WI38 (cell line): Measurements from ENCODE around the gene SKAP2.

Experiments used
- H3K4me3 ChIP-seq: 2 replicates; pipeline ENCODE4 v1.5.1; 2011; ENCODE audit warnings: low read depth, mild to moderate bottlenecking, control low read depth, low read length
- CTCF ChIP-seq: IDR thresholded peaks from 2 replicates; pipeline ENCODE4 v1.5.1; 2012; ENCODE audit warnings: low read depth, mild to moderate bottlenecking, control low read depth, low read length

The SKAP2 gene

GRCh38 chr7:26630941-26631580, 233.3 kb downstream of the SKAP2 start:
- no peak overlapping the region for H3K4me3 ChIP-seq
- TF ChIP-seq CTCF = no peak

- H3K4me3 ChIP-seq = no peak overlapping the region
- TF ChIP-seq CTCF = no peak
Measured at GRCh38 chr7:26630361-26630760, 234.0 kb downstream of the SKAP2 start.

- no peak for TF ChIP-seq CTCF
Measured at GRCh38 chr7:26629696-26630095, 234.7 kb downstream of the SKAP2 start.

GRCh38 chr7:26627891-26628341, 236.5 kb downstream of the SKAP2 start:
- TF ChIP-seq CTCF = no peak
- H3K4me3 ChIP-seq = no peak overlapping the region

More at GRCh38 chr7:26629696-26630095, 234.7 kb downstream of the SKAP2 start:
- no peak overlapping the region for H3K4me3 ChIP-seq

- TF ChIP-seq CTCF = no peak
- no peak overlapping the region for H3K4me3 ChIP-seq
Measured at GRCh38 chr7:26627221-26627620, 237.2 kb downstream of the SKAP2 start.

GRCh38 chr7:26626687-26627086, 237.7 kb downstream of the SKAP2 start:
- no peak for TF ChIP-seq CTCF
- no peak overlapping the region for H3K4me3 ChIP-seq

- TF ChIP-seq CTCF = no peak
- no peak overlapping the region for H3K4me3 ChIP-seq
Measured at GRCh38 chr7:26626156-26626555, 238.2 kb downstream of the SKAP2 start.
